Motor neuron (in vitro differentiated cells): Measurements from ENCODE around the gene CPS1. TPM values are rescaled to one million over a fixed set of nuclear protein-coding genes. Genes with fewer than 3 reads are reported as not detected.

Experiments
- ATAC-seq, 8 experiments: fragments of 200-7000 bp; cut with Tn5 transposase; replicated peaks in 6 of 8; 2 replicates each; pipeline ENCODE4 v1.8.0; 2021; ENCODE audit warnings: mild to moderate bottlenecking in 8 of 8, moderate library complexity in 8 of 8
- H3K27ac ChIP-seq, 2 donors: fragments of 250-450 bp; sonication (Bioruptor Pico); 2 replicates each; pipeline ENCODE4 v1.9.0; 2021; ENCODE audit warnings: antibody characterized with exemption in 2 of 2, mild to moderate bottlenecking in 2 of 2, moderate library complexity in 1 of 2
- H3K4me1 ChIP-seq, 2 donors: fragments of 250-450 bp; sonication (Bioruptor Pico); replicated peaks in 1 of 2; 2 replicates each; pipeline ENCODE4 v1.6.1; 2021; ENCODE audit warnings: antibody characterized with exemption in 2 of 2, mild to moderate bottlenecking in 2 of 2, moderate library complexity in 1 of 2
- H3K4me3 ChIP-seq, 5 donors: fragments of 250-450 bp; sonication (Bioruptor Pico); 2 replicates each; pipeline ENCODE4 v1.9.0; 2021; ENCODE audit warnings: antibody characterized with exemption in 5 of 5, mild to moderate bottlenecking in 5 of 5, moderate library complexity in 4 of 5
- WGBS, 10 experiments: fragments of 450-650 bp; shearing (Covaris generic); methylation state at CpG; one replicate each; pipeline ENCODE4 v1.0.0; 2022; 5-methylcytosine and 5-hydroxymethylcytosine counted together
- in situ Hi-C, 9 experiments: fragments of 400-800 bp; cut with MboI; loops; one replicate each; pipeline ENCODE4 v1.15.0; 2021; ENCODE audit warnings: low sequenced_read_pairs in 9 of 9, low pct_unique_long_range_greater_than_20kb in 2 of 9; ENCODE audit not compliant: unreplicated experiment in 9 of 9
- total RNA-seq, 8 experiments: library from RNA; unstranded; fragments of 300-600 nt; gene quantifications; 2 replicates each; pipeline versions ENCODE4 v1.2.3 to v1.2.4, GENCODE V29; 2022

CPS1 gene
- total RNA-seq, 8 experiments from 2014 or later: 2.1 to 451 (median 11.3) TPM

GRCh38 chr2:210592726-210593125, 36.3 kb downstream of the CPS1 start:
- peak in 5 of 8 experiments; percentile 22 to 86 (median 83) for ATAC-seq
- in situ Hi-C loops: no loop called here
- Histone ChIP-seq H3K4me3 (no peak overlapping the region), H3K4me1 (peaks cover 4 to 11% of the 10 kb centered on the region in 2 donors), H3K27ac (peak overlapping the region in 1 of 2 donors; percentile 51)
- 0 to 75% (median 53%) methylated on average over 1 to 4 of the region's 4 CpGs for WGBS, 10 experiments

- ATAC-seq: peak in 7 of 8 experiments; percentile 68 to 93 (median 77)
- H3K4me1 ChIP-seq: peaks cover 4 to 11% of the 10 kb centered on the region in 2 donors
- 0 to 75% (median 33%) methylated on average over 1 to 4 of the region's 4 CpGs; no CpG with 5 or more reads in 1 of the 10 experiments for WGBS, 10 experiments
- H3K27ac ChIP-seq: peak overlapping the region in 1 of 2 donors; percentile 51
- in situ Hi-C loops: no loop called here
- H3K4me3 ChIP-seq: no peak overlapping the region
Observed at GRCh38 chr2:210593166-210593565, 36.8 kb downstream of the CPS1 start.

GRCh38 chr2:210598219-210598618, 41.8 kb downstream of the CPS1 start:
- 65 to 100% (median 82%) methylated on average over 2 to 3 of the region's 3 CpGs for WGBS, 10 experiments
- H3K4me1 ChIP-seq: peaks cover 3% of the 10 kb centered on the region in 2 donors
- no peak overlapping the region for H3K27ac ChIP-seq
- no peak overlapping the region for H3K4me3 ChIP-seq
- in situ Hi-C loops: no loop called here
- no peak for ATAC-seq

DNA sequence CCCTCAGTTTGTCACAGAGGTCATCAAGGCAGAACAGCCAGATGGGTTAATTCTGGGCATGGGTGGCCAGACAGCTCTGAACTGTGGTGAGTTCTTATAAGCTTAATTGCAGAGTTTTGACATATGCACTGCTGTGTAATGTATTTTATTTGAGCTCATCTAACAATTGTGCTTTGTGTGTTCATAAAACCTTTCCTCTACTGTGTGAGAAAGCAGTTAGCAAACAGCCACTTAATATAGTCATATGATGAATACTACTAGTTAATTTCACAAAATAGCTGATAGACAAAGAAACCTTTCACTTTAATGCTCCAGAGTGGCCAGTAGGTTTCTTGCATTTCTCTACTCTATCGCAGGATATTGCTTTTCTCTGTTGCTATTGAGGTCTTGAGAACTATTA, 43.1 kb downstream of the CPS1 start:
- Histone ChIP-seq H3K4me1 (no peaks in the 10 kb centered on the region), H3K4me3 (no peak overlapping the region), H3K27ac (no peak overlapping the region)
- whole genome bisulfite sequencing, 10 experiments: 33 to 100% (median 83%) methylated on average over 1 of the region's 1 CpG; no CpG with 5 or more reads in 1 of the 10 experiments
- in situ Hi-C loops: no loop called here
- ATAC-seq: no peak

GRCh38 chr2:210604666-210605065, 48.3 kb downstream of the CPS1 start:
- in situ Hi-C loops: no loop called here
- Histone ChIP-seq H3K4me3 (no peak overlapping the region), H3K4me1 (no peaks in the 10 kb centered on the region), H3K27ac (no peak overlapping the region)
- 45 to 100% (median 100%) methylated on average over 1 of the region's 1 CpG; no CpG with 5 or more reads in 7 of the 10 experiments for WGBS, 10 experiments
- ATAC-seq: peak in 1 of 8 experiments; percentile 51

DNA sequence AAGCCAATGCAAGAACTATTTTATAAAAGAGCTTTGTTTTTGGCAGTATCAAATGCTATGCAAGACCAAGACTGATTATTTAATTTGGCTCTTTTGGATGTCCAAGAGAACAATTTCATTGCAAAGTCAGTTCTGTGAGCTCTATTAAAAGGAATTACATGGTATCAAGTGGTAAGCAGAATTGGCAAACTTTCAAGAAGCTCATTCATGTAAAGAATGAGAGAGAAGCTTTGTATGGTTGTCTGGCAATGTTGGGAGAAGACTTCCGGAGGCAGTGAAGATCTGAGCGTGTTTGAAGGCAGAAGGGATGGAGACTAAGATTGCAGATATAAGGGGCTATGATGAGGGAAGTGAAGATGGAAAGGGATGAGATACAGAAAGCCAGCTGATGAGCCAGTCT, 49.6 kb downstream of the CPS1 start:
- H3K4me1 ChIP-seq: no peaks in the 10 kb centered on the region
- in situ Hi-C loops: no loop called here
- WGBS, 10 experiments: 77 to 100% (median 98%) methylated on average over 2 of the region's 2 CpGs; no CpG with 5 or more reads in 2 of the 10 experiments

DNA sequence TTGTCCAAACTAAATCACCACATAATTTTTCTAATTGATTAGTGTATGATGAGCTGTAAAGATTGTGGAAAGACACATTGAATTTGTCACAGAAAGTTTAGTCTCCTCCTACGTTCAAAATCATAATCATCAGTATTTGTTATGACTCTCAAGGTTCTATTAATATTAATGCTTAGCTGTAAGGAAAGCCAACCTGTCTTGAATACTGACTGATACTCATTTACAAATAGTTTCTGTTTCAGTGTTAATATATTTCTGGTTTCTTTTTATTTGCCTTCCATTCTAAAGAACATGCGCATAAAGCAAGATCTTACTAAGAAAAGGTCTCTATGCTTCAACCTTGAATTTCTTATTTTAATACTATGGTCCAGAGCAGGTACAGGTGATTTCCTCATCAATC, 55.1 kb downstream of the CPS1 start:
- no peak for ATAC-seq
- in situ Hi-C loops: no loop called here

More for the DNA sequence above, 49.6 kb downstream of the CPS1 start:
- Histone ChIP-seq H3K27ac (no peak overlapping the region), H3K4me3 (no peak overlapping the region)
- ATAC-seq: no peak

GRCh38 chr2:210616074-210616473, 59.7 kb downstream of the CPS1 start:
- Histone ChIP-seq H3K4me3 (no peak overlapping the region), H3K4me1 (peaks cover 0 to 14% of the 10 kb centered on the region in 2 donors), H3K27ac (no peak overlapping the region)
- 58 to 100% (median 90%) methylated on average over 1 to 2 of the region's 2 CpGs; no CpG with 5 or more reads in 3 of the 10 experiments for WGBS, 10 experiments
- in situ Hi-C loops: no loop called here
- ATAC-seq: no peak

More for the DNA sequence above, 55.1 kb downstream of the CPS1 start:
- no peak overlapping the region for H3K27ac ChIP-seq
- peaks cover 0 to 8% of the 10 kb centered on the region in 2 donors for H3K4me1 ChIP-seq
- H3K4me3 ChIP-seq: no peak overlapping the region
- WGBS, 10 experiments: 33 to 100% (median 95%) methylated on average over 1 to 2 of the region's 2 CpGs

GRCh38 chr2:210617318-210617717, 60.9 kb downstream of the CPS1 start:
- 56 to 100% (median 100%) methylated on average over 1 of the region's 1 CpG; no CpG with 5 or more reads in 2 of the 10 experiments for WGBS, 10 experiments
- Histone ChIP-seq H3K27ac (no peak overlapping the region), H3K4me3 (no peak overlapping the region), H3K4me1 (peaks cover 0 to 14% of the 10 kb centered on the region in 2 donors)
- in situ Hi-C loops: no loop called here
- ATAC-seq: peak in 1 of 8 experiments; percentile 23

- in situ Hi-C loops: no loop called here
- peaks cover 0 to 14% of the 10 kb centered on the region in 2 donors for H3K4me1 ChIP-seq
- ATAC-seq: peak; percentile 53 to 93 (median 72)
- 0 to 33% (median 11%) methylated on average over 2 to 3 of the region's 3 CpGs for WGBS, 10 experiments
- no peak overlapping the region for H3K27ac ChIP-seq
- H3K4me3 ChIP-seq: no peak overlapping the region
Observed at GRCh38 chr2:210617732-210618330, 61.4 kb downstream of the CPS1 start.

GRCh38 chr2:210620456-210620855, 64.1 kb downstream of the CPS1 start:
- 40 to 90% (median 83%) methylated on average over 1 to 3 of the region's 3 CpGs; no CpG with 5 or more reads in 5 of the 10 experiments for WGBS, 10 experiments
- no peak for ATAC-seq

GRCh38 chr2:210623506-210623905, 67.1 kb downstream of the CPS1 start:
- H3K4me1 ChIP-seq: no peaks in the 10 kb centered on the region
- H3K27ac ChIP-seq: no peak overlapping the region
- no peak overlapping the region for H3K4me3 ChIP-seq
- in situ Hi-C loops: no loop called here
- peak in 2 of 8 experiments; percentile 29 to 35 for ATAC-seq
- 5 to 86% (median 50%) methylated on average over 3 to 4 of the region's 4 CpGs; no CpG with 5 or more reads in 2 of the 10 experiments for WGBS, 10 experiments

More at GRCh38 chr2:210620456-210620855, 64.1 kb downstream of the CPS1 start:
- no peak overlapping the region for H3K4me3 ChIP-seq
- H3K4me1 ChIP-seq: peaks cover 0 to 6% of the 10 kb centered on the region in 2 donors
- H3K27ac ChIP-seq: no peak overlapping the region
- in situ Hi-C loops: no loop called here

- in situ Hi-C loops: no loop called here
- no peak for ATAC-seq
- peaks cover 9 to 15% of the 10 kb centered on the region in 2 donors for H3K4me1 ChIP-seq
- 66 to 100% (median 88%) methylated on average over 1 to 4 of the region's 4 CpGs; no CpG with 5 or more reads in 2 of the 10 experiments for WGBS, 10 experiments
- H3K4me3 ChIP-seq: no peak overlapping the region
- no peak overlapping the region for H3K27ac ChIP-seq
Observed at GRCh38 chr2:210626849-210627248, 70.5 kb downstream of the CPS1 start.
